Islet precursor cell (in vitro differentiated cells): ENCODE measurements around the gene ZNF865.

Experiments used
- DNase-seq: peaks from one replicate; pipeline ENCODE4 v3.0.0-alpha.2; 2018

Gene ZNF865

DNA sequence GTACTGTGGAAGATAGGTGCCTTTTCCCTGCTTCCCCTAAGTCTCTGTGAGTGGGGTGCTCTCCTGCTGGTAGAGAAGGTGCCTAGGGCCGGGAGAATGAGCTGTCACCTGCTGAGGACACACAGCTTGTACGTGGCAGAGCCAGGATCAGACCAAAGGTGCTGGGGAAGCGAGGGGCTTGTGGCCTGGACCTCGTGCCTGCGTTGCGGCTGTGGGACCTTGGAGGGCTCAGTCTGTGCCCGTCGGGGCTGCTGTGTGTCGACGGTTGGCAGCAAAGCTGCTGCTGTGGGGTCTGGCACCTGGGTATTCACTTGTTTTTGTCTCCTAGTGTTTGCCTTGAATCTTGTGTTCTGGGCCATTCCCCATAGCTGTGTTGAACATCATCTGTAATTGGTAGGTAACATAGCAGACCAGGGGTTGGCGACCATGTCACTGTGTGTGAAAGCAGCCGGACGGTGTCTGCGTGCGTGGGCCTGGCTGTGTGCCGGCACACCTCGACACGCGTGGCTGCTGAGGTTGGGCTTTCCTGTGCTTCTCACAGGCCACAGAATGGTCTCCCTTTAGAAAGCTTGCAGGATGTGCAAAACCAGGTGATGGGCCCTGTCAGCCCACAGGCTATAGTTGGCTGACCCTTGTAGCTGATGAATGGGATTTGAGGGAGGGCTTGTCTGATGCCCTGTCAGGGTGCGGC is 58.5 kb downstream of the ZNF865 start:
- DNase-seq = no peak

DNA sequence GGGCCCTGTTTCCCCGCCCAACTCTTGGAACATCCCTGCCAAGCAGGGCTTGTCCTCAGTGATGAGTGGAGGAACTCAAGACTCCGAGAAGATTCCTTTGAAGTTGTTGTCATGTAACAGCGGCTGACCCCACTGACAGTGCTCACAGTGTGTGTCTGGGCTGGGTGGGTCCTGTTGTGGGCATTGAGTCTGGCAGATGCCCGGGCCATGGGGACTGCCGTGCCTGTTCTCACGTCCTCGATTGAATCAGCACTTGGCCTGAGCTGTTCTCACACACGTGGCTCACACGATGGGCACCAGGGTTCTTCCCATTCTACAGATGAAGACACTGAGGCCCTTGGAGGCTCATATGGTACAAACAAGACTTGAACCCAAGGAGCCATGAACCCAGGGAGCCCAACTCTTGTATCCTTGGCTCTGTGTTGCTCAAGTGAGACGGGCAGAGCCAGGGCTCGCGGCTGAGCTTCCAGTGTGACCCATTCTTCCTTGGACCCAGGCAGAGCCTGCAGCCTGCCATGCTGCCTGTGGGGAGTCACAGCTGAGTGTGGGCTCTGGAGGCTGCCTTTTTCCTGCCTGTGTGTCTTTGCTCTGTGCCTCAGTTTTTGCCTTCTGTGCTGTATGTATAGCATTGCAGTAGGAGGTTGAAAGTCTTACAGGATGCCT is 61.0 kb downstream of the ZNF865 start:
- no peak for DNase-seq
